ENCODE measurements around the gene ZNF474. TPM values are rescaled to one million over a fixed set of nuclear protein-coding genes. Genes with fewer than 3 reads are reported as not detected.

The ZNF474 gene
- total RNA-seq, 1 donor: 0.09 TPM

DNA sequence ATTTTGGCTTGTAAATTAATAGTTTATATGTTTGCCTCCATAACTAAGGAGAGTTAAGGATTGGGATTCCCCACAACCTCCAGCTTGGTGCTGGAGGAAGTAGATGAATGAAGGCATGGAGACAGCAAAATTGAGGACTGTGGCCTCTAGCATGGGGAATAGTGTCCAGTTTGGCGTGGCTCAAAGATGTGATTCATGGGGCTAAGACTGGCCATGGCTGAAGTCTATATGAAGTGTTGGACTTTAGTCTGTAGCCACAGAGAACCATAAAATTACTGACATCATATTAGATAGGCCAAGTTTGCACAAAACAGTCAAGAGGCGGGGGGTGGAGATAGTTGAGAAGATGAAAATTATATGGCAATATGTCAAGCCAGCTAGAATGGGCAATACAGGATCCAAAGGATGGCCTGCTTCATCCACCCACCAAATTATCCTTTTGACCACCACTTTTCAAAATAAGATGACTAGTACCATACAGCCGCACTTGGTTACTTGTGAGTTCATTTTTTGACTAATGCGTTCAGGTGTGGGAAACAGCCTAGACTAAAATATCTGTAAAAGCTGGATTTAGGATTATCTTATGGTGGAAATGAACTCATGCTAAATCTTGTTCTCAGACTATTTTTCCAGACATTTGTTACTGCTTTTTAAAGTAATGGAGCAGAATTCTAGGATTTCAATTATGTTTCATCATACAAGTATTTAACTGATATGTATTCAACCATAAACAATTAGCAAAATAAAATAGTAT lies 40.2 kb downstream of the ZNF474 start:
- H3K4me3 ChIP-seq (ENCODE audit: low read depth, low read length): no peak overlapping the region
- DNase-seq (ENCODE audit: low read depth): no peak
- TF ChIP-seq CTCF (IDR thresholded peaks at IDR 0.05; ENCODE audit: insufficient read depth, low read length): no peak

GRCh38 chr5:122170620-122171019 lies 41.3 kb downstream of the ZNF474 start:
- no peak for DNase-seq (ENCODE audit: low read depth)
- TF ChIP-seq CTCF (IDR thresholded peaks at IDR 0.05; ENCODE audit: insufficient read depth, low read length): no peak

GRCh38 chr5:122172207-122172606 lies 42.9 kb downstream of the ZNF474 start:
- TF ChIP-seq CTCF (IDR thresholded peaks at IDR 0.05; ENCODE audit: insufficient read depth, low read length): no peak
- no peak overlapping the region for H3K4me3 ChIP-seq (ENCODE audit: low read depth, low read length)
- peak; percentile 80 for DNase-seq (ENCODE audit: low read depth)

More at GRCh38 chr5:122170620-122171019, 41.3 kb downstream of the ZNF474 start:
- no peak overlapping the region for H3K4me3 ChIP-seq (ENCODE audit: low read depth, low read length)

- TF ChIP-seq CTCF (IDR thresholded peaks at IDR 0.05; ENCODE audit: insufficient read depth, low read length): no peak
- DNase-seq (ENCODE audit: low read depth): no peak
- no peak overlapping the region for H3K4me3 ChIP-seq (ENCODE audit: low read depth, low read length)
Observed at GRCh38 chr5:122173474-122174415, 44.4 kb downstream of the ZNF474 start.

DNA sequence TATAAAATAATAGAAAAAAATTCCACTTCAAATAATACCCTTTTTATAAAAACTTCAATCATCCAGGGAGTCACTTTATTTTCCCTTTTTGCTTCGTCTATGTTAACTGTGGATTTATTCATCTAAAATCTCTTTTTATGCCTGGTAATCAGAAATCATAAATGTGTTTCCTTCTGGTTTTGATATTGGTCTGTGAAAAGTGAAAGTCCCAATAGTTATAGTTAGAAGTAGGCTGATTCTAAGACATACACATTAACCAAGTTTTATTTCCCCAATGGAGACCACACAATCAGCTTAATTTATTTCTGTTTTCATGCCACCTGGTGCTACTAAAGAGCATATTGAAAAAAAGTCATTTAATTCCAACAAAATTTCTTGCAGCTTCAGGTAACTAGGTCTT lies 45.7 kb downstream of the ZNF474 start:
- H3K4me3 ChIP-seq (ENCODE audit: low read depth, low read length): no peak overlapping the region
- no peak for TF ChIP-seq CTCF (IDR thresholded peaks at IDR 0.05; ENCODE audit: insufficient read depth, low read length)
- no peak for DNase-seq (ENCODE audit: low read depth)

DNA sequence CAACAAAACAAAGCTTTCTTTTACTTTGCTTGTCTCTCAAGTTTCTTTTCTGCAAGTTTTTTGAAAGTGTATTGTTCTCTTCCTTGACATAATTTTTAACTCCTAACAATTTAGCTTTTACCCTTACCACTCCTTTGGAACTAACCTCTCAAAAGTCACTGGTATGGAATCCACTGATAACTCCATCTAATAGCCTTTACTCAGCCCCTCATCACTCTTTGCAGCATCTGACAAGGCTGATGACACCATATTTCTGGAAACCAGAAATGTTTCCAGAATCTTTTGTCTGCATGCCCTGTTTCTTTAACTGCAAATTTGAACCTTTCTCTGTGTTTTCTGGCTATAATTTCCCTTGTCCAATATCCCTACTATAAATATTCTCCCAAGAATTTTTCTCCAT lies 46.5 kb downstream of the ZNF474 start:
- no peak for TF ChIP-seq CTCF (IDR thresholded peaks at IDR 0.05; ENCODE audit: insufficient read depth, low read length)
- DNase-seq (ENCODE audit: low read depth): peak; percentile 62
- no peak overlapping the region for H3K4me3 ChIP-seq (ENCODE audit: low read depth, low read length)
